Activated T-cell treated with anti-CD3 and anti-CD28 coated beads for 1 hour (primary cell): Measurements from ENCODE around the gene KIAA1755.

ENCODE experiments used
- DNase-seq: peaks from one replicate; pipeline ENCODE4 v3.0.0-alpha.2; 2020; ENCODE audit warnings: low read depth

The KIAA1755 gene, protein sequence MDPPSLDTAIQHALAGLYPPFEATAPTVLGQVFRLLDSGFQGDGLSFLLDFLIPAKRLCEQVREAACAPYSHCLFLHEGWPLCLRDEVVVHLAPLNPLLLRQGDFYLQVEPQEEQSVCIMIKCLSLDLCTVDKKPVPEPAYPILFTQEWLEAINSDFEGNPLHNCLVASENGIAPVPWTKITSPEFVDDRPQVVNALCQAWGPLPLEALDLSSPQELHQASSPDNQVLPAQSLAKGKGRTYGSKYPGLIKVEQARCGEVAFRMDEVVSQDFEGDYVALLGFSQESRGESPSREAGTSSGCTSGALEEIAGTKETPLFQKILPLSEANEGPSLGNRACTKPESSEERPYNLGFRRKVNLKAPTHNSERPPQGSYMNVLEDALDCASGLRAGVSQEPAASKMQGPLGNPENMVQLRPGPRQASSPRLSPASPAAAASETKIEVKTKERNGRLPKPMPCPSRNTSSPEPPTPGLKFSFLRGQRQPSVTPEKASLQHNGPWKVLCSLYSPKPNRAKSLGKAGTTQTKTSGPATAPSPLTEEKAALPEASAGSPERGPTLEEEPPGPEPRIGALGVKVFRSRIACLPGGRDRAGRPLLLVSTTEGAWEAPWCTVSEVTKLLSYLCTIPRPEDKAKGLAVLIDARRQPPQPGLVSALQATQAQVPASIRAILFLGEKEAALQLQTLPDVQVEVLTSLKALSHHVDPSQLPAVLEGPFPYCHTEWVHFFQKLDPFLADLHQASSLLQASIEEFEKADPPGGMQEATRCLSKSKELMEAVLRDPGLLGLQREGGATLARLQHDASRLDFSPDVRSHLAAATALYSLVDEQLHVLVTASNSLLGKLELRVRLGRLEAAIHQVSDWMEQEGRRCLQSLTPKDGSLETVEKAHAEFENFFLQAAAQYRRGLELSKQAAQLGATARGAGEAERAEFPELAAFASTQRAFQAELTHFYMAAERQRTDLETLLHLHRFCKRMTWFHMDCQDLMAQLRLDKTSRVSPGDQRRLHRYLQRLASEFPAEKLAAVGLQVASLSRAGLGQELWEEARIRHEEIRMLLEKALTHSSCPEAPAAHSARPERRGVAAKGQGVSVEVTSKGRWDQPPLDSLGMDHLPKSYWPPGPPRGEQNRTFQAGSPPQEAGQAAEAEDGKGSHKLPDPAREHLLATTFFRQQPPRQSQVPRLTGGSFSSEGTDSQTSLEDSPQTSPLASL

DNA sequence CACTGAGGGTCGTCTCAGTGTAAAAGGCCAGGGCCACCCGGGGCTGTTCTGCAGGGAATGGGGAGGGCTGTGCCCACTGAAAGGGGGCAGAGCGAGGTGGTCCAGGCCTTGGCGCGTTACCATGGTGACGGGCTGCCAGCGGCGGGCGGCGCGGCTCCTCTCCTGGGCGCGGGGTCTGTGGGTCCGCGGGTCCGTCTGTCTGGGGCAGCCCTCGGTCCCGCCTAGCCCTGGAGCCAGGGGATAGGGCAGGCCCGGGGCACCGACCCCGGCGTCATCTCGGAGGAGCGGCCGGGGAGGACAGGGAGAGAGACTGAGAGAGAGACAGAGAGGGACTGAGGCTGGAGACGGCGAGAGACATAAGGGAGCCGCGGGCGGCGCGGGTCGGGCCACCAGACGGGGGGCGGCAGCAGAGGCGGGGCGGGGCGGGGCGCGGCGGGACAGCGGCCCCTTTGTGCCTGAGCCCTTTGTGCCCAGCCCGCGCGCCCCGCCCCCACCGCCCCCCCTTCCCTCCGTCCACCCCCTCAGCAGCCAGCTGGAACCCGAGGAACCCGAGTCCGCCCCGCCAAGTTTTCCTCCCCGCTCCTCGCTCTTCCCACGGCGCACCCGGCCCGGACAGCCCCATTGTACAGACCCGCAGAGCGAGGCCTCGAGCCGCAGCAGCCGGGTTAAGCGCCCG, at the start of gene KIAA1755:
TSS of gene KIAA1755 (minus strand) at position 358 of the 676 bp plus-strand sequence. CDS start at position 123, 235 bp downstream.
- no peak for DNase-seq

DNA sequence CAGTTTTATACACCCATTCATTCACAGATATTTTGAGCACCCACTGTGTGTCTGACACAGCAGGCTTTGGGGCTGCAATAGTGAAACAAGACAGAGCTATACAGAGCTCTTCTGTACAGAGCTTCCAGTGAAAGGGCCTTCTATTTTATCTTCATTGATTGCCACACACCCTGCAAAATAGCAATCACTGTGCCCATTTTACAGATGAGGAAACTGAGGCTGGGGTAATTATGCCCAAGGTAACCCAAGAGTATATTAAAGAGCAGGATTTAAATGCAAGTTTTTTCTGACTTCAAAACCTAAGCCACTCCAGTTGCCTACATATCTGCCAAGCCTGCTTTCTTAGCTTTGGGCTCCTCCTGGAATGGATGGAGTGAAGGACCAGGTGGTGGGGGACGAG, 47.9 kb upstream of the KIAA1755 start:
- DNase-seq: no peak

DNA sequence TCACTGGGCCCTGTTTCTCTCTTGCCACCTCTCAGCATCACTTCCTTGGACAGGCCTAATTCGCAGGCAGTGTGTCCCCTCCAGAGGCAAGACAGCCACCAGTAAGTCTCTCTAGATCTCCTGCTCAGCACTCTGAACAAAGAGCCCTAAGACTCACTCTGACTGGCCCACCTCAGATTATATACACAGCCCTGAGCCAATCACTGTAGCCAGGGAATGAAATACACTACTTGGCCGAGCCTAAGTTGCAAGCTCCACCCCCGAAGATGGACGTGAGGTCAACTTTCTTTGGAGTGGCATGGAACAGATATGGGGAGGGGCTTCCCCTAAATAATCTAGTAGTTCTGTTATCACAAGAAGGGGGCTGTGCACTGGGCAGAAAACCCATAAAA, 47.5 kb upstream of the KIAA1755 start:
- no peak for DNase-seq

DNA sequence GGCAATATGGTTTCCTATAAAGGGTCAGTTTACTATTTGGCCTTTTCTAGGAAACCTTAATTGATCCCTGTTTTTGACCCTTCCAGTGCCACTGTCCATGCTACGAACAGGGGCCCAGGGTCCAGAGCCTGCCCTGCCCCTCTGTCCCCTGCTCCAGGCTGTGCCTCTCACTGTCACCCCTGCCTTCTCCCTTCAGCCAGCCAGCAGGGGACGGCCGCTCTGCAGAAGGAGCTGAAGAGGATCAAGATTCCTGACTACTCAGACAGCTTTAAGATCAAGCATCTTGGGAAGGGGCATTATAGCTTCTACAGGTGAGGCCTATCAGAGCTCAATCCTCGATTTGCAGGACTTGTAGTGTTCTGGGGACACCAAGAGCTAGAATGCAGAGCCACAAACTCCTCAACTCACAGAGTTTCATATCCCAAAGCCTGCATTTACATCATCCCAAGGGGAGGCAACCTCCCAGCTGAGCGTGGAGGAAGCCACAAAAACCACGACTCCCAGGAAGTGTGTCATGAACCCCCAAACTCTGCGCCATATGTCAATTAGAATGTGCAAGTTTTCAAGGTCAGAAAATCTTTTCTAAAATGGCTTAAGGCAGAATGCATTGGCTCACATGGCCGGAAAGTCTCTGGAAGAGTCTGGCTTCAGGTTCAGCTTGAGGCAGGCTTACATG, 47.0 kb upstream of the KIAA1755 start:
- no peak for DNase-seq

DNA sequence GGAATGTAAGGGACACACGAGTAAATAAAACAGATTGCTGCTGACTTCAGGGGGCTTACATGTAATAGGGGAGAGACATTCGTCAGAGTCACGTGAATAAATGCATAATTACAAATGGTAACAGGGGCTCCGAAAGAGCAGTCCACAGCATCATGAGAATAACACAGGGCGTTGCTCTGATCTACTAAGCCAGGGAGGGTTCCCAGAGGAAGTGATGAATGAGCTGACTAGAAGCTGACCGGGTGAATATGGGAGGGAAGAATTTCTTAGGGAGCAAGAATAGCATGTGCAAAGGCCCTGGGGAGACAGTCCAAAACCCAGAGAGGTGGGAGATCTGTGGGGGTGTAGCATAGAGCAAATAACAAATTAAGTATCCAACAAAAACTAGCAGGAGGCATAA, 45.8 kb upstream of the KIAA1755 start:
- no peak for DNase-seq

DNA sequence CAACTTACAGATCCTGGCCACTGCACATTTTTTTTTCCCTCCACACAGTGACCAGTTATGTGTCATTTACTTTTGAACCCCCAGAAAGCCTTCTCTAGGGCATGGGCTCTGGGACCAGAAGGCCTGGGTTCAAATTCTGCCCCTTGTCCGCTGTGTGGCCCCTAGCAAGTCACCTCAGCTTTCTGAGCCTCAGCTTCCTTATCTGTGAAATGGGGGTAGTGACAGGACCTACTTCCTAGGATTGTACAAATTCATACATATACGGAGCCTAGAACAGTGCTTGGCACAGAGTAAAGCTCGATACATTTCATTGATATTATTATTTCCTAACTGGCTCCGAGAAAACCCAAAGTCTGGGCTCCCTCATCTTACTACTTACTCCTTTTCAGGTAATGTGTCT, 45.0 kb upstream of the KIAA1755 start:
- DNase-seq: no peak

DNA sequence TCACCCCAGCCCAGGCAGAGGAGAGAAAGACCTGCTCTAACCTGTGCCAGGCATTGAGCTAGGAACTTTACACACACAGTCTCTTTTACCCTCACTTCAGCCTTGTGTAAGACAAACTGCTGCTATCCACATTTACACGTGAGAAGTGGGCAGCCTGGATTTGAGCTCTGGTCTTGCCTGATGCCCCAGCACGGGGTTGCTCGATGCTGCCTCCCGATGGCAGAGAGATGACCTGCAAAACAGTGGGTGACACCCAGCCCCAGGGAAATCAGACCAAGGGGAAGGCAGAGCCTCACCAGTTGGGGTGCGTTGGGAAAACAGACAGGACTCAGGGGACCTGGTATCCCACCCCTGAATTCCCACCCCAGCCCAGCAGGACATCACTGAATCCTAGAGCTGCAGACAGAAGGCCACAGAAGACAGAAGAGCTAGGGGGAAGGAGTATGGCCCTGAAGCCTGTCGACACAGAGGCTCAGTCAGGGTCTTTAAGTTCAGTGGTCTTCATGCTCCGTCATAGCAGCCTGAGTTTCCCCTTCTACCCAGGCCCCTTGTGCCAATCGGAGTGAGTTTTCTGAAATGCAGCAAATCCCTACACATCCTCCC, 44.4 kb upstream of the KIAA1755 start:
- no peak for DNase-seq

DNA sequence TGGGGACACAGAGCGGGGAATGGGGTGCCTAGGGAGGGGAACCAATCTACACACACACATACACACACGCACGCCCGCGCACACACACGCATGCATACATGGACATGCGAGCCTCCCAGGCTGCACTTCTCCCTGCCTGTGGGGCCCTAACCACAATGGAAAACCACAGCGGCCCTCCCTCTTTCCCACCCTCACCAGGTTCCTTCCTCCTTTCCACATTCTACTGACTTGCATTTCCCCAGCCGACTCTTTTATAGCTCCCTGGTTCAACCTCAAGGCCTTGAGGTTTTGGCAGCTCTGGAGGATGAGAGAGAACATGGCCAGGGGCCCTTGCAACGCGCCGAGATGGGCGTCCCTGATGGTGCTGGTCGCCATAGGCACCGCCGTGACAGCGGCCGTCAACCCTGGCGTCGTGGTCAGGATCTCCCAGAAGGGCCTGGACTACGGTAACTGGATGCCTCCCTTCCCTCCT, 43.4 kb upstream of the KIAA1755 start, which contains the start of gene BPI:
TSS of gene BPI (plus strand) at position 249 of the 472 bp plus-strand sequence. CDS start at position 317, 68 bp downstream.
- DNase-seq: no peak

DNA sequence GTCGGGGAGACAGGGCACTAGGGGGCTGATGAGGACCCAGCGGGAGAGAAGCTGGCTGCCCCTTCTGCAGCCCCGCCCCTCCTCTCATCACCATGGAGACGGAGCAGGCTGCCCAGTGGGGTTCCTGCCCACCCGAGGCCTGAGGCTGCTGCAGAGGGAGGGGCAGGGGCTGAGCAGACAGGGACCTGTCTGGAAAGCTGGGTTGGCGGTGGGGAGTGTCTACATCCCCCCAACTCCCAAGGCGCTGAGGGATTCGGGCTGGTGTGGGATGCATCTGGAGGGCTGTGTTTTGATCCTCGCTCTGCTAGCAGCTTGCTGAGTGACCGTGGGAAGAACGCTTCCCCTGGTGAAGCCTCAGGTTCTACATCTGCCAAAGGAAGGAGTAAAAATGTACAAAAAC, 42.3 kb upstream of the KIAA1755 start:
- no peak for DNase-seq

DNA sequence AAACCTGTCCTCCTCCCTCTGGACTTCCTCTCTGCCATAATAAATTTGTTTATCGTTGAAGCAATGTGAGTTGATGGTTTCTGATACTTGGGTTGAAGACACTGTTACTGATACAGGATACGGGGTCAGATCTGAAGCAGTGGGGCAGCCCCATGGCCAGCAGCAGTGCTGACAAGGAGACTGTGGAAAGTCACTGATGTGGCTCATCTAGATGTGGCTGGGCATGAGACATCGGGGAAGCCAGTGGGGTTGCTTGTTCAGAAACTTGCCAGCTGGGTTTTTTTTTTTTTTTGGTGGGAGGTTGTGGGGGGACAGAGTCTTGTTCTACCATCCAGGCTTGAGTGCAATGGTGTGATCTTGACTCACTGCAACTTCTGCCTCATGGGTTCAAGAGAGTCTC, 40.8 kb upstream of the KIAA1755 start:
- DNase-seq: no peak

DNA sequence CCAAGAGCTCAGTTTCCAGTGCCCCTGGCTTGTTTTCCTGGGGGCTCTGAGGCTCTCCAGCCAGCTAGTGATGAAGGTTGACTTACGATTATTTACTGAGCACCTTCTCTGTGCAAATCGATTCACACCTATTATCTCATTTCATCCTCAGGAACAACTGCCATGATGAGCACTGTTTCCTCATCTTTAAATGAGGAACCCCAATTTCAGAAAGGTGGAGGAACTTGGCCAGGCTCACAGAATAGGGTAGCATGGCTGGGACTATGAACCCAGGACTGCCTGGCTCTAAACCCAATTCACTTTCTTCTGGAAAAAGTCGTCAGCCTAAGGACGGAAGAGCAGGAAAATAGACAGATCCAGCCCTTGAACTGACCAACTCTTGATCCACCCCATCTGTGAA, 39.9 kb upstream of the KIAA1755 start:
- DNase-seq: no peak

DNA sequence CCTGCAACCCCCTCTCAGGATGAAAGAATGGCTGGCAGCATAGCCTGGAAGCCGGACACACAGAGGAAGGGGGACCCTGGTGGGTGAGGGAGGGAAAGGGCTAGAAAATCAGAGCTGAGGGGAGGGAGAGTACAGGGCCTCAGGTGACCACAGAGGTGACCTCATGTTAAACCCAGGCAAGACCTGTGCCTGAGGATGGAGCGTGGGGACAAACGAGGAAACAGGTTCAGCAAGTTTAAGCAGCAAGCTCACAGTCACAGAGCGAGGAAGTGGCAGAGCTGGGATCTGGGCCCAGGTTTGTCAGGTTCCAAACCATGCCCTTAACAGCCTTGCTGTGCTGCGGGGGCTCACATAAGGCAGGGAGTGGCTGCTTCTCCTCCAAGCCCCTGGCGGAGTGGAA, 39.4 kb upstream of the KIAA1755 start:
- no peak for DNase-seq

DNA sequence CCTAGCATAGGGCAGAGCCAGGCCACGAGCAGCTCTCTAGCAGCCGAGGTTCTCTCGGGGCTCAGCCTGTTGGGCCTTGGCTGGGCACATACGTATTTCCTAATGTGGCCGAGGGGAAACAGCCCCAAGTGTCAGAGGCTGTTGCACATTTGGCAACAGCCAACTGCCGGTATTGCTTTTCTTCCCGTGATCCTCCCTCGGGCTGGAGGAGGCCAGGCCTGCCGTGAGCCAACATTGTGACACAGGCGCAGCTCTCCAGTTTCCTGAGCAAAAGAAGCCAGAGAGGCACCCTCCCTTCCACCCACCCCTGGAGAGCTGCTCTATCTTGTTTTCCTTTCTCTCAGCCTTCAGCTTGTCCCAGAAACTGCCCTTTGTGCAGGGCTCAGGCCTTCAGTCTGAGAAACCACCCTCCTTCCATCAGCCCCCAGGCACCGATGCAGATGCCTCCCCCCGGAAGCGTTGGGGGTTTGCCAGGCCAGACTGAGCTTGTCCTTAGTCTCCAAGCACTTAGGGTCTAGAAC, 38.3 kb upstream of the KIAA1755 start:
- no peak for DNase-seq

DNA sequence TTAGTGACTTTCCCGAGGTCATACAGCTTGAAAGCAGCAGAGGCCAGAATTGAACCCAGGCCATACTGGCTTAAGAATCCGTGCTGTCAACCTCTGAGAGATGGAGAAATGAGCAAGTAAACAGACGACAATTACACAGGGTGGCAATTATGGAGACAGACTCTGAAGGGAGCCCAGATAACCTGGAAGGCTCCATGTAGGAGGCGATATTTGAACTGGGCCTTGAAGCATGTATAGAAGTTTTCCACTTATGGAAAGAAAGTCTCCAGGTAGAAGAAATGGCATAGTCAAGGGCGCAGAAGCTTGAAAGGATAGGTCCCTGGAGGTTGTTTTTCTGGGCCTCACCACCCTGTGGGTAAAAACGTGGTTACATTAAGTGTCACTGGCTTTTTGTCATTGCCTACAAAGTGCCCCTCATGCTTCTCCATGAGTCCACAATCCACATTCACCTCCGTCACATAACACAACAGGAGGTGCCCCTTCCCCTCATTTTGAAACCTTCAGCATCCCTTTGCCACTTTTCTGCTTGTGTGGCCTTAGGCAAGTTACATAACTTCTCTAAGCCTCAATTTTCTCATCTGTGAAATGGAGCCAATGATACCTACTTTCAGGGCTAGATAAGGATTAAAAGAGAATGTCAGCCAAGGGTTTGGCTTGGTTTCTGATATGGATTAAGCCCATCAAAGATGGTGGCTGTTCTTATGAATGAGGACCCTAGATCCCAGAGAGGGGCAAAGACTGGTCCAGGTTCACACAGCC, 37.6 kb upstream of the KIAA1755 start:
- DNase-seq: no peak

DNA sequence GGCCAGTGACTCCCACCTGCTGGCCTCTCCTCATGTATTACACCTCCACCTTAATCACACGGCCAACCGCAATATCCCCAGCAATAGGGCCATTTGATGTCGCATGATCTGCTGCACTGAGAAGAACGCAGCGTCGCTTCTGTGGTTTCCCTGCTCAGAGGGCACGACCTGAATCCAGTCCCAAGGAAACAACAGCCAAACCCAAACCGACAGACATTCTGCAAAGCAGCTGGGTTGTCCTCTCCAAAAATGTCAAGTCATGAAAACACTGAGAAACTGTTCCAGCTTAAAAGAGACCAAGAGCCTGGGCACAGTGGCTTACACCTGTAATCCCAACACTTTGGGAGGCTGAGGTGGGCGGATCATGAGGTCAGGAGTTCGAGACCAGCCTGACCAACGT, 35.9 kb upstream of the KIAA1755 start:
- DNase-seq: no peak

DNA sequence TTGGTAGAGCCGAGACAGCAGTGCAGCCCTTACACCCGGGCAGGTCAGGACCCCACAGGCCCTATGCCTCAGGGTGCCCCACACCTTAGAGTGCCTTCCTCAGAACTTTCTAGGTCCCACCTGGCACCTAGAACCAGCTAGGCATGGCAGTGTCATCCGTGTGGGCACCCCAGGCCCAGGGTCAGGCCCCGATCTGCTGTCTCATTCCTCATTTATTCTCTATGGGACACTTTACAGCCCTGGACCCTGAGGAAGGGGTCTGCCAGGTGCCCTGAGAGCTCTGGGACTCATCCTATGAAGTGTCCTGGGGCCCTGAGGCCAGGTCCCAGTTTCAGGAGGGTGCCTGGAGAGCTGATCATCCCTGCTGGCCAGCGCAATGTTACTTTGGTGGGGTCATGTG, 35.3 kb upstream of the KIAA1755 start:
- no peak for DNase-seq

DNA sequence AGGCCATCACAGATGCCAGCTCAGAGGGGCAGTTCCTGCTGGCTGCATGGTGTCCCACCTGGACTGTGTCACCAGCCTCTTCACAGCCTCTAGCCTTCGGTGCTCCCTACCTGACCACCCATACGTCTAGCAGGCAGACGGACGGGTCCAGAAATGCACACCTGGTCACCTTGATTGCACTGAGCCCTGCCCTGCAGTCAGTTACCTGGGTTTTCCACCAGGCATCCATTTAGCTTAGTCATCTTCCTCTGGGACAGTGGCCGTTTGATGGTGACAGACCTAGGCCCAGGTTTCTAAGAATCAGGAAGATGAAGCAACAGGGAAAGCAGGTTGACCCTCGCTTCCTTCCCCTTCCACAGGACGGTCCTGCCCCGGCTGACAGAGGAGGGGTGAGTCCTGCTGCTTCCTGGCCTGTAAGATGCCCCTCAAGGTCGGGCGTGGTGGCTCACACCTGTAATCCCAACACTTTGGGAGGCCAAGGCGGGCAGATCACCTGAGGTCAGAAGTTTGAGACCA, 33.6 kb upstream of the KIAA1755 start:
- DNase-seq: no peak

DNA sequence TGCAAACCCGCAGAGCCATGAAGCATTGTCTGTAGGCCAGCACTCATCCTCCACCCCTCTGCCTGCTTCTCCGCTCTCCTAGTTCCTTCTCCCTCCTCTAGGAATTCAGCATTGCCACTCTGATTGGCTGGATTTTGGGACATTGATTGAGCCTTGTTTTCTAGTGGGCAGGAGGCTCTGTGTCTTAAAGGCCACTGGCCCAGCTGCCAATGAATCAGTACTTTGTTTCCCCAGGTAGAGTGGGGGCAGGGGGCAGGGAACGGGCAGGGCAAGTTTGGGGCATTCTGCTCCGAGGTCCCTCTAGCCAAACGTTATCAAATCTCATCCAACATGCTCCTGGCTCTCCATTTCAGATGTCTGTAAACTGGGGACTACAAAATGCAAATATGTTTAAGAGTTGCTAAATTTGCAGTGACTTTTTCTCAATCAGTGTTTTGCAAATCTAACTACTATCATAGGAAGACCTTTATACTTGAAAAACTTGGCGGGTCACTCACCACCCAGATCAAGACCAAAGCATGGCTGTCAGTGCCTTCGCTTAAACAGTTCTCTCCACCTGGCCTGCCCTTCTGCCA, 33.0 kb upstream of the KIAA1755 start:
- DNase-seq: no peak

DNA sequence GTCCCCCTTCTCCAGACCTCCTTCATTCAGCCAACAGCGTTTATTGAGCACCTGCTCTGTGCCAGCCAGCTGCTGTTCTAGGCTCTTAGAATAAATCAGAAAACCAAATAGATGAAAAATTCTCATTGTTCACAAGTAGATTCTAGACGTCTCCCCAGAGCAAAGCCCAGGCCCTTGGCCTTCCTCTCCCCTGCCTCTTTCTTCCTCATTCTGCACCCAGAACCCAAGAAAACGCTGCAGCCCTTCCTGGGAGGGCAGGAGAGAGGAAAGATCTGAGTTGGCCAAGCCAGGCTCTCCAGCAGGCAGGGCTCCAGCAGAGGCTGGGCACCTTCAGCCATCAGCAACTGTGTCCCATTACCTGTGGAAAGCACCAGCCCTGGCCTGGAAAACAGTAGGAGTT, 31.4 kb upstream of the KIAA1755 start:
- DNase-seq: no peak
